ENCODE results near the gene PER2. TPM values are rescaled to one million over a fixed set of nuclear protein-coding genes. Genes with fewer than 3 reads are reported as not detected.
A peak's percentile ranks its signal among the peaks of the same experiment; 100 is the strongest.

The PER2 gene
- total and polyA plus RNA-seq, 10 of the 15 experiments (the other 5 are each of a cell fraction or from before 2014, with no cell fraction given) = 1.5 to 15.1 (median 4.6) TPM

GRCh38 chr2:238320648-238321281 is 32.4 kb upstream of the PER2 start (continued):
- TF ChIP-seq POLR2A (IDR thresholded peaks at IDR 0.05; ENCODE audit: low read depth, low read length) (no peak), CREM (IDR thresholded peaks at IDR 0.05; ENCODE audit: low read depth) (no peak), GATAD2B (conservative IDR thresholded peaks at IDR 0.05; ENCODE audit: low read depth) (0 out of 2 replicates have a peak, but pooled peaks have one; percentile 55), LARP7 (IDR thresholded peaks at IDR 0.05) (0 out of 2 replicates have a peak, but pooled peaks have one; percentile 66), RB1 (IDR thresholded peaks at IDR 0.05; ENCODE audit: borderline replicate concordance) (peak; percentile 9; the same call in 1 of the 2 replicates)

DNA sequence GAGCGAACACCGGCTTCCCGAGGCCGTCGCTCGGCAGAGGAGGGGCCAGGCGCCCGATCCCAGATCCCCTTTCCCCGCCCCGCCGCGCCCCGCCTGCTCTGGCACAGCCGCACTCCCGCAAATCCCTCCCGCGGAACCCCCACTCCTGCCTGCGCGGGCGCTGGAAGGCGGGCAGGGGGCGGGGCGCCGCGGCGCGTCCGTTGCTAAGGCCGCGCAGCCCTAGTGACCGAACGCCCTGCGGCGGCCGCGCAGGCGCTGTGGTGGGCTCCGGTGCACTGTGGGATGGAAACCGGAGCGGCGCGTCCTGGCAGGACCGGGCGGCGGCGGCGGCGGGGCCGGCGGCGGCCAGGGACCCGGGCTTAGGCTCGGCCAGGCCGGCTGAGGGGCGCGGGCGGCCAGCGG is 31.8 kb upstream of the PER2 start, which contains the start of gene TRAF3IP1:
TRAF3IP1 (plus strand) TSS at position 273 of the 402 bp plus-strand sequence. CDS start 145 bp downstream, outside the sequence.
- H3K9ac ChIP-seq (ENCODE audit: control insufficient read depth, insufficient read depth, low read length) = peak within 1 kb of the TSS; percentile 66
- peaks cover 7% of the 10 kb centered on the region for H3K4me1 ChIP-seq (ENCODE audit: control insufficient read depth, insufficient read depth, low read length)
- H3K79me2 ChIP-seq (ENCODE audit: control insufficient read depth, insufficient read depth, low read length) = no peaks in the 10 kb centered on the region; the same call in 1 of the 2 replicates
- ChIA-PET SMC1A (ENCODE audit: uncharacterized antibody, unreplicated experiment) (no interaction called here), POLR2A (no interaction called here), RAD21 (ENCODE audit: unreplicated experiment) (no interaction called here), CTCF (no interaction called here)
- FAIRE-seq (no peak), DNase-seq (ENCODE audit: low read depth, low spot score) (peak; percentile 20), ATAC-seq (peak; percentile 99)
- peak within 1 kb of the TSS; percentile 63 for H3K4me3 ChIP-seq
- H4K20me1 ChIP-seq (ENCODE audit: control insufficient read depth, insufficient read depth) = no peaks in the 10 kb centered on the region
- no peaks in the 10 kb centered on the region; a peak in 1 of 4 replicates for H3K27me3 ChIP-seq (replicated peaks in 1 of 2; ENCODE audit: control insufficient read depth in 2 of 2, insufficient read depth in 2 of 2, low read length in 1 of 2)
- H3K9me3 ChIP-seq (replicated peaks; ENCODE audit: control insufficient read depth, insufficient read depth, low read length) = no peaks in the 10 kb centered on the region
- peak within 1 kb of the TSS; percentile 51 for H2AFZ ChIP-seq (ENCODE audit: control insufficient read depth, low read depth, low read length)
- under 1% methylated on average over 30 of the region's 58 CpGs for WGBS (ENCODE audit: insufficient coverage, insufficient replicate concordance, low lambda C conversion rate, missing lambda C conversion rate)
- no TSS peak for BruUV-seq (replicated peaks)
- in situ Hi-C loops (cut with MboI) (no loop called here), intact Hi-C loops (cut with micrococcal nuclease; ENCODE audit: unreplicated experiment) (no loop called here)
- H3K4me2 ChIP-seq (ENCODE audit: control insufficient read depth, insufficient read depth) = peak within 1 kb of the TSS; percentile 96
- no peaks in the 10 kb centered on the region for H3K36me3 ChIP-seq (ENCODE audit: control insufficient read depth in 2 of 2, insufficient read depth in 2 of 2, low read length in 1 of 2)
- no peak within 1 kb of the TSS for H3K27ac ChIP-seq (ENCODE audit: control insufficient read depth, insufficient read depth)
- TF ChIP-seq SP1 (IDR thresholded peaks at IDR 0.05; ENCODE audit: low read depth, low read length) = peak; percentile 25
- no peak for TF ChIP-seq ZBTB4 (CRISPR knock-in tag; IDR thresholded peaks at IDR 0.05)
- no peak for TF ChIP-seq ZNF24 (IDR thresholded peaks at IDR 0.05)
- TF ChIP-seq ATF7 (IDR thresholded peaks at IDR 0.05; ENCODE audit: low read depth) = no peak
- TF ChIP-seq, protein P1, sequence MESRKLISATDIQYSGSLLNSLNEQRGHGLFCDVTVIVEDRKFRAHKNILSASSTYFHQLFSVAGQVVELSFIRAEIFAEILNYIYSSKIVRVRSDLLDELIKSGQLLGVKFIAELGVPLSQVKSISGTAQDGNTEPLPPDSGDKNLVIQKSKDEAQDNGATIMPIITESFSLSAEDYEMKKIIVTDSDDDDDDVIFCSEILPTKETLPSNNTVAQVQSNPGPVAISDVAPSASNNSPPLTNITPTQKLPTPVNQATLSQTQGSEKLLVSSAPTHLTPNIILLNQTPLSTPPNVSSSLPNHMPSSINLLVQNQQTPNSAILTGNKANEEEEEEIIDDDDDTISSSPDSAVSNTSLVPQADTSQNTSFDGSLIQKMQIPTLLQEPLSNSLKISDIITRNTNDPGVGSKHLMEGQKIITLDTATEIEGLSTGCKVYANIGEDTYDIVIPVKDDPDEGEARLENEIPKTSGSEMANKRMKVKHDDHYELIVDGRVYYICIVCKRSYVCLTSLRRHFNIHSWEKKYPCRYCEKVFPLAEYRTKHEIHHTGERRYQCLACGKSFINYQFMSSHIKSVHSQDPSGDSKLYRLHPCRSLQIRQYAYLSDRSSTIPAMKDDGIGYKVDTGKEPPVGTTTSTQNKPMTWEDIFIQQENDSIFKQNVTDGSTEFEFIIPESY (IDR thresholded peaks at IDR 0.05) = no peak
- 0 out of 2 replicates have a peak, but pooled peaks have one; percentile 20 for TF ChIP-seq ZNF217 (IDR thresholded peaks at IDR 0.05)
- TF ChIP-seq RB1 (IDR thresholded peaks at IDR 0.05; ENCODE audit: borderline replicate concordance) = peak; percentile 72; the same call in 1 of the 2 replicates
- TF ChIP-seq NFIC (IDR thresholded peaks at IDR 0.05; ENCODE audit: low read depth, low read length) = no peak
- TF ChIP-seq EP300 (IDR thresholded peaks at IDR 0.05; ENCODE audit: borderline replicate concordance in 1 of 2, control insufficient read depth in 1 of 2, low read depth in 2 of 2, low read length in 2 of 2) = no peak
- TF ChIP-seq BMI1 (IDR thresholded peaks at IDR 0.05; ENCODE audit: borderline replicate concordance) = peak; percentile 48; the same call in 1 of the 2 replicates
- TF ChIP-seq MEF2A (IDR thresholded peaks at IDR 0.05; ENCODE audit: insufficient read depth, low read depth, low read length) = no peak
- TF ChIP-seq TAF1 (IDR thresholded peaks at IDR 0.05; ENCODE audit: borderline replicate concordance, low read depth, low read length) = no peak
- TF ChIP-seq BHLHE40 (IDR thresholded peaks at IDR 0.05; ENCODE audit: borderline replicate concordance in 1 of 2, low read depth in 2 of 2, low read length in 1 of 2) = 0 out of 4 replicates have a peak, but pooled peaks of 1 of the 2 experiments have one; percentile 23
- no peak for TF ChIP-seq SMAD1 (IDR thresholded peaks at IDR 0.05; ENCODE audit: low read depth, partially characterized antibody)
- no peak for TF ChIP-seq ZNF274 (IDR thresholded peaks at IDR 0.05; ENCODE audit: insufficient read depth, insufficient read length)

Measured in GM12878 (cell line).